Upper lobe of right lung (tissue), 1 donor: ENCODE data around the gene TLE5. TPM values are rescaled to one million over a fixed set of nuclear protein-coding genes. Genes with fewer than 3 reads are reported as not detected.

Source experiments
- total RNA-seq: library from RNA; stranded (reverse); fragmentation: NEBNext Ultra II Directional; extraction: Animal tissue kit (Norgen Biotek cat#: 25700); gene quantifications from one replicate; pipeline ENCODE4 v1.2.1, GENCODE V29; 2021
- donor health status: DM: no; HTN: yes; CAD: no; lungs with severe emphysema.

Gene TLE5
- total RNA-seq, 1 donor from 2014 or later = 458 TPM

Other genes starting within 250 kb of the TLE5 start
- 4.7 TPM for gene ZNF554, start 242.6 kb downstream of the TLE5 start, total RNA-seq
- gene ZNF555, start 221.0 kb downstream of the TLE5 start, total RNA-seq = 6.9 TPM
- not detected for gene ZNF556, start 195.2 kb downstream of the TLE5 start, total RNA-seq
- 7.2 TPM for gene ZNF57, start 161.6 kb downstream of the TLE5 start, total RNA-seq
- gene ZNF77, start 117.5 kb downstream of the TLE5 start, total RNA-seq = 4.2 TPM
- gene TLE6, start 84.9 kb downstream of the TLE5 start, total RNA-seq = 6.7 TPM
- 58.6 TPM for gene TLE2, start 33.2 kb downstream of the TLE5 start, total RNA-seq
- 66.3 TPM for gene GNA11, start 31.9 kb upstream of the TLE5 start, total RNA-seq
- 18.6 TPM for gene GNA15, start 73.5 kb upstream of the TLE5 start, total RNA-seq
- gene S1PR4, start 116.3 kb upstream of the TLE5 start, total RNA-seq = 22.3 TPM
- 71.4 TPM for gene NCLN, start 123.4 kb upstream of the TLE5 start, total RNA-seq
- not detected for gene CELF5, start 162.2 kb upstream of the TLE5 start, total RNA-seq